Stomach (tissue), 9 donors: ENCODE results near the gene HGS. TPM values are rescaled to one million over a fixed set of nuclear protein-coding genes. Genes with fewer than 3 reads are reported as not detected.

ENCODE experiments used
- DNase-seq, 2 donors: peaks; one replicate each; pipeline versions ENCODE4 v3.0.0 to v3.0.0-alpha.2; 2013 to 2019
- H3K27ac ChIP-seq, 5 donors: fragments of 200-600 bp in 4 of 5; sonication (generic) in 4 of 5; one replicate each; pipeline ENCODE4 v1.5.1; 2013 to 2019; ENCODE audit warnings: mild to moderate bottlenecking in 1 of 5, moderate library complexity in 1 of 5
- H3K27me3 ChIP-seq, 3 donors: fragments of 200-600 bp; sonication (generic); one replicate each; pipeline ENCODE4 v1.5.1; 2017 to 2019; ENCODE audit warnings: mixed run types in 1 of 3
- H3K36me3 ChIP-seq, 4 donors: fragments of 200-600 bp; sonication (generic); 1 replicate in 3 of 4; 2 replicates in 1 of 4; pipeline ENCODE4 v1.5.1; 2016 to 2019
- H3K4me1 ChIP-seq, 4 donors: fragments of 200-600 bp; sonication (generic); one replicate each; pipeline ENCODE4 v1.5.1; 2016 to 2019
- H3K4me3 ChIP-seq, 4 donors: fragments of 200-600 bp; sonication (generic) in 3 of 4; one replicate each; pipeline ENCODE4 v1.5.1; 2016 to 2019; ENCODE audit warnings: mild to moderate bottlenecking in 1 of 4
- H3K9me3 ChIP-seq, 4 donors: fragments of 200-600 bp; sonication (generic); one replicate each; pipeline ENCODE4 v1.5.1; 2016 to 2019
- EP300 ChIP-seq: sonication (generic); formaldehyde crosslinking; IDR thresholded peaks from one replicate; pipeline ENCODE4 v1.6.1; 2017; ENCODE audit warnings: antibody characterized with exemption
- POLR2A ChIP-seq, 4 donors: fragments of 450-650 bp; IDR thresholded peaks; one replicate each; pipeline ENCODE4 v1.6.1; 2016; ENCODE audit warnings: antibody characterized with exemption in 4 of 4, control low read depth in 2 of 4, mild to moderate bottlenecking in 1 of 4, moderate library complexity in 1 of 4
- POLR2AphosphoS5 ChIP-seq, 3 donors: sonication (generic); formaldehyde crosslinking; IDR thresholded peaks; one replicate each; pipeline ENCODE4 v1.6.1; 2016; ENCODE audit warnings: antibody characterized with exemption in 3 of 3
- WGBS, 5 donors: extraction: QIAGEN DNeasy Blood & Tissue Kit in 3 of 5; methylation state at CpG; one replicate each; pipeline versions ENCODE4 v1.1.5 to v1.1.7; 2013 to 2018; 5-methylcytosine and 5-hydroxymethylcytosine counted together
- intact Hi-C: fragments of 100-400 bp; cut with DNase I; formaldehyde crosslinking; loops from one replicate; pipeline ENCODE4 v1.15.1; 2023; ENCODE audit warnings: low total_unique reads
- polyA plus RNA-seq, 3 donors: library from polyadenylated mRNA; stranded (reverse); fragments of 200-250 nt; gene quantifications; one replicate each; pipeline ENCODE4 v1.2.3, GENCODE V29; 2013
- total RNA-seq, 5 donors: library from RNA; depleted of rRNA; stranded (reverse); fragments of >200 nt; gene quantifications; one replicate each; pipeline versions ENCODE4 v1.1.0 to v1.2.3, GENCODE V29; 2014 to 2016
- TF ChIP-seq, protein P1 (sequence below), 7 experiments: fragments of 450-650 bp in 4 of 7; fragments of 200-600 bp in 3 of 7; sonication (generic) in 3 of 7; IDR thresholded peaks; one replicate each; pipeline ENCODE4 v1.5.1; 2016 to 2019; ENCODE audit warnings: antibody characterized with exemption in 7 of 7, control low read depth in 2 of 7, mild to moderate bottlenecking in 1 of 7
- donor health status: healthy with polysubstance abuse.
- donor health status: Bipolar disorder and iron deficiency.
- donor health status: healthy.

Gene HGS
- total and polyA plus RNA-seq, 8 donors = 52.0 to 275 (median 129) TPM

DNA sequence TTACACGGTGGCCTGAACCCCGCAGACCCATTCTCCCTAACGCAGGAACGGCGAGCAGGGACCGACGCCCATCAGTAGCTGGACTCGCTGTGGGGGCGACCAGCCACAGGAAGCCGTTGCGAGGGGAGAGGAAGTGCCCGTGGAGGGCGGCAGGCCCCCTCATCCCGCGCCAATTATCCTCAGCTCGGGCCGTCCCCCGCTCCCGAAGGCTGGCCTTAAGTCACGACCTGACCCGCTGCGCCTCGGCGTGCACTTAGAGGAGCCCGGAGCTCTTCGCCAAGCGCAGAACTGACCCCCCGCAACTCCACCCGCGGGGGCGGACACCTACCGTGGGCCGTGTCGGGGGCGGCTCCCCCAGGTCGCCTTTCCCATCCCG lies 615 bp upstream of the HGS start:
- Histone ChIP-seq H3K27ac (peak overlapping the region; percentile 69 to 93 (median 87)), H3K36me3 (peaks cover 21 to 52% (median 44%) of the 10 kb centered on the region in 4 donors), H3K4me3 (peak overlapping the region; percentile 87 to 100 (median 96)), H3K27me3 (no peaks in the 10 kb centered on the region), H3K4me1 (peaks cover 27 to 44% (median 37%) of the 10 kb centered on the region in 4 donors), H3K9me3 (no peaks in the 10 kb centered on the region)
- intact Hi-C loops = no loop called here
- TF ChIP-seq POLR2AphosphoS5 (IDR thresholded peaks at IDR 0.05) (no peak), POLR2A (IDR thresholded peaks at IDR 0.05) (no peak), EP300 (no peak)
- TF ChIP-seq, protein P1, sequence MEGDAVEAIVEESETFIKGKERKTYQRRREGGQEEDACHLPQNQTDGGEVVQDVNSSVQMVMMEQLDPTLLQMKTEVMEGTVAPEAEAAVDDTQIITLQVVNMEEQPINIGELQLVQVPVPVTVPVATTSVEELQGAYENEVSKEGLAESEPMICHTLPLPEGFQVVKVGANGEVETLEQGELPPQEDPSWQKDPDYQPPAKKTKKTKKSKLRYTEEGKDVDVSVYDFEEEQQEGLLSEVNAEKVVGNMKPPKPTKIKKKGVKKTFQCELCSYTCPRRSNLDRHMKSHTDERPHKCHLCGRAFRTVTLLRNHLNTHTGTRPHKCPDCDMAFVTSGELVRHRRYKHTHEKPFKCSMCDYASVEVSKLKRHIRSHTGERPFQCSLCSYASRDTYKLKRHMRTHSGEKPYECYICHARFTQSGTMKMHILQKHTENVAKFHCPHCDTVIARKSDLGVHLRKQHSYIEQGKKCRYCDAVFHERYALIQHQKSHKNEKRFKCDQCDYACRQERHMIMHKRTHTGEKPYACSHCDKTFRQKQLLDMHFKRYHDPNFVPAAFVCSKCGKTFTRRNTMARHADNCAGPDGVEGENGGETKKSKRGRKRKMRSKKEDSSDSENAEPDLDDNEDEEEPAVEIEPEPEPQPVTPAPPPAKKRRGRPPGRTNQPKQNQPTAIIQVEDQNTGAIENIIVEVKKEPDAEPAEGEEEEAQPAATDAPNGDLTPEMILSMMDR (IDR thresholded peaks at IDR 0.05) = no peak
- 0 to 1% (median 0%) methylated on average over 20 to 37 of the region's 37 CpGs for WGBS, 5 donors
- no peak for DNase-seq

DNA sequence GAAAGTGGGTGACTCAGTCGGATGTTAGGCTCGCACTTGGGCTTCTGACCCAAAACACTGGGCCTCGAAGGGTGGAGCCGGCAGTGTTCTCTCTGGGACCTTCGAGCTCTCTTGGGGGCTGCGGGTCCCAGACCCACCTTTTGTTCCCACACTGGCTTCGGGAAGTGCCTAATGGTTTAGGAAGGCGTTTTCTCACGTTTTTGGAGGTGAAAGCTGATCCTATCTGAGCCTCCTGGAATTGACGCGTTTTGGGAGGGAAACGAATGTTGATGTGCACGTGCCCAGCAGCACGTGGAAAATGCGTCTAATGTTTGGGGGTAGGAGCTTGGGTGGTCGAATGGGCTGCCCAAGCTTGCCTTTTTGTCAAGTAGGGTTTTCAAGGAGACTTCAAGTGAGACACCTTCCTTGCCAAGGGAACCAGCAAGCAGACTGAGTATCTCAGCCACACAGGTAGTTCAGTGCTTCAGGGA lies 666 bp downstream of the HGS start:
- TF ChIP-seq POLR2AphosphoS5 (IDR thresholded peaks at IDR 0.05) (no peak), POLR2A (IDR thresholded peaks at IDR 0.05) (no peak), EP300 (no peak)
- TF ChIP-seq, protein P1 (IDR thresholded peaks at IDR 0.05) = no peak
- intact Hi-C loops = no loop called here
- Histone ChIP-seq H3K9me3 (no peaks in the 10 kb centered on the region), H3K27ac (peak overlapping the region; percentile 83 to 93 (median 87)), H3K36me3 (peaks cover 34 to 65% (median 57%) of the 10 kb centered on the region in 4 donors), H3K4me3 (peak overlapping the region; percentile 87 to 100 (median 96)), H3K27me3 (no peaks in the 10 kb centered on the region), H3K4me1 (peaks cover 27 to 44% (median 37%) of the 10 kb centered on the region in 4 donors)
- WGBS, 5 donors = 0 to 4% (median 3%) methylated on average over 7 to 16 of the region's 16 CpGs
- no peak for DNase-seq

DNA sequence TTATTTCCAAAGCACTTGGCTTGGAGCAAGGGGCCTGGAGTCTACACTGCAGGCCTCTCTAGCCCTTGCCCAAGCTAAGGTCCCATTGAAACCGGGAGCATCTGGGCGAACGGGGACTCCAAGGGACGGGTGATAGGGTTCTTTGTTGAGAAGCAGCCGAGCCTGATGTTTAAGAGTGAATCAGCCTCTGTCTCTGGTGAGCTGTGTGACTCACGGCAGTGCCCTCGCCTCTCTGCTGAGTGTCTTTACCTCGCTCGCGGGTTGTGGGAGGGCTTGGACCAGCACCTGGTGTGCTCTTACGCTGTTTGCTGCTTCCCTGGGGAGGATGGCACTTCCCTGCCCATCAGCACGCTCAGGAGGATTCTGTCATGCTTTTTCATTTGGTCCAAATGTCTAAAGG lies 1.3 kb downstream of the HGS start:
- intact Hi-C loops = no loop called here
- Histone ChIP-seq H3K36me3 (peaks cover 40 to 67% (median 61%) of the 10 kb centered on the region in 4 donors), H3K9me3 (no peaks in the 10 kb centered on the region), H3K4me1 (peaks cover 27 to 44% (median 37%) of the 10 kb centered on the region in 4 donors), H3K27ac (peak overlapping the region in 4 of 5 donors; percentile 86 to 93 (median 88)), H3K27me3 (no peaks in the 10 kb centered on the region), H3K4me3 (peak overlapping the region; percentile 87 to 100 (median 96))
- DNase-seq = no peak
- TF ChIP-seq EP300 (no peak), POLR2AphosphoS5 (IDR thresholded peaks at IDR 0.05) (no peak), POLR2A (IDR thresholded peaks at IDR 0.05) (no peak)
- TF ChIP-seq, protein P1 (IDR thresholded peaks at IDR 0.05) = no peak
- 49 to 60% (median 59%) methylated on average over 11 to 12 of the region's 12 CpGs for WGBS, 5 donors

DNA sequence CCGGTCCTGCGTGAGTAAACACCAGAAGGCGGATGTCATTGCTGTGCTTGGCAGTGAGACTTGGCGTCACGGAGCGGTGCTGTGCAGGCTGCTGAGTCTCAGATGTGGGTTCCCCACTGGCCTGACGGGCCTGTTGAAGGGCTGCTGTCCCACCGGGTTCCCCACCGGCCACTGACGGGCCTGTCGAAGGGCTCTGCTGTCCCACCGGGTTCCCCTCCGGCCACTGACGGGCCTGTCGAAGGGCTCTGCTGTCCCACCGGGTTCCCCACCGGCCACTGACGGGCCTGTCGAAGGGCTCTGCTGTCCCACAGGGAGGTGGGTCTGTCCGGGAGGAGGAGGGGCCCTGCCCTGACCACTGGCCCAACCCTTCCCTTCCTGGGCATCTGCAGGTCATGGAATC lies 2.8 kb downstream of the HGS start:
- 88 to 92% (median 90%) methylated on average over 19 to 20 of the region's 20 CpGs for WGBS, 5 donors
- H3K9me3 ChIP-seq = no peaks in the 10 kb centered on the region
- peaks cover 55 to 68% (median 65%) of the 10 kb centered on the region in 4 donors for H3K36me3 ChIP-seq
- no peak overlapping the region for H3K4me3 ChIP-seq
- H3K27me3 ChIP-seq = no peaks in the 10 kb centered on the region
- intact Hi-C loops = no loop called here
- no peak overlapping the region for H3K27ac ChIP-seq
- H3K4me1 ChIP-seq = peaks cover 27 to 41% (median 37%) of the 10 kb centered on the region in 4 donors
- no peak for DNase-seq
- TF ChIP-seq, protein P1 (IDR thresholded peaks at IDR 0.05) = no peak
- no peak for TF ChIP-seq POLR2AphosphoS5 (IDR thresholded peaks at IDR 0.05)
